Testis (tissue), 3 donors: ENCODE results near the gene CAMK2N1. TPM values are rescaled to one million over a fixed set of nuclear protein-coding genes. Genes with fewer than 3 reads are reported as not detected.

Experiments
- DNase-seq: peaks from one replicate; pipeline ENCODE4 v3.0.0-alpha.2; 2019
- H3K27ac ChIP-seq, 2 donors: fragments of 200-600 bp; sonication (generic); one replicate each; pipeline ENCODE4 v1.5.1; 2019
- H3K27me3 ChIP-seq: fragments of 200-600 bp; sonication (generic); one replicate; pipeline ENCODE4 v1.5.1; 2019
- H3K36me3 ChIP-seq: fragments of 200-600 bp; sonication (generic); one replicate; pipeline ENCODE4 v1.5.1; 2017; ENCODE audit warnings: low read depth; ENCODE audit errors: missing control alignments
- H3K4me1 ChIP-seq: fragments of 200-600 bp; sonication (generic); one replicate; pipeline ENCODE4 v1.5.1; 2019
- H3K4me3 ChIP-seq, 2 donors: fragments of 200-600 bp; sonication (generic); one replicate each; pipeline ENCODE4 v1.5.1; 2017 to 2019
- H3K9me3 ChIP-seq: fragments of 200-600 bp; sonication (generic); one replicate; pipeline ENCODE4 v1.5.1; 2017
- POLR2A ChIP-seq: fragments of 450-650 bp; IDR thresholded peaks from one replicate; pipeline ENCODE4 v1.6.1; 2017; ENCODE audit warnings: antibody characterized with exemption, mild to moderate bottlenecking, moderate library complexity
- whole genome bisulfite sequencing, 2 donors: methylation state at CpG; one replicate each; pipeline ENCODE4 v1.1.5; 2018; 5-methylcytosine and 5-hydroxymethylcytosine counted together
- intact Hi-C: fragments of 100-400 bp; cut with DNase I; formaldehyde crosslinking; loops from one replicate; pipeline ENCODE4 v1.15.1; 2023; ENCODE audit warnings: low total_unique reads
- polyA plus RNA-seq: library from polyadenylated mRNA; stranded (reverse); fragments of 350-450 nt; fragmentation: Illumina TruSeq; extraction: RNeasy Lipid Tissue Mini Kit (QIAGEN cat#74804); gene quantifications from one replicate; pipeline ENCODE4 v1.2.3, GENCODE V29; 2014; ENCODE audit warnings: low read depth, low replicate concordance; ENCODE audit not compliant: insufficient read depth
- total RNA-seq, 2 donors: library from RNA; depleted of rRNA; stranded (reverse); fragments of >200 nt; gene quantifications; one replicate each; pipeline ENCODE4 v1.2.3, GENCODE V29; 2016
- TF ChIP-seq, protein P1 (sequence below), 3 experiments: fragments of 450-650 bp in 2 of 3; fragments of 200-600 bp in 1 of 3; sonication (generic) in 1 of 3; IDR thresholded peaks; one replicate each; pipeline ENCODE4 v1.5.1; 2016 to 2019; ENCODE audit warnings: antibody characterized with exemption in 3 of 3, mild to moderate bottlenecking in 2 of 3, moderate library complexity in 1 of 3

CAMK2N1 gene
- total and polyA plus RNA-seq, 3 donors from 2014 or later: 7.8 to 12.3 (median 9.5) TPM

DNA sequence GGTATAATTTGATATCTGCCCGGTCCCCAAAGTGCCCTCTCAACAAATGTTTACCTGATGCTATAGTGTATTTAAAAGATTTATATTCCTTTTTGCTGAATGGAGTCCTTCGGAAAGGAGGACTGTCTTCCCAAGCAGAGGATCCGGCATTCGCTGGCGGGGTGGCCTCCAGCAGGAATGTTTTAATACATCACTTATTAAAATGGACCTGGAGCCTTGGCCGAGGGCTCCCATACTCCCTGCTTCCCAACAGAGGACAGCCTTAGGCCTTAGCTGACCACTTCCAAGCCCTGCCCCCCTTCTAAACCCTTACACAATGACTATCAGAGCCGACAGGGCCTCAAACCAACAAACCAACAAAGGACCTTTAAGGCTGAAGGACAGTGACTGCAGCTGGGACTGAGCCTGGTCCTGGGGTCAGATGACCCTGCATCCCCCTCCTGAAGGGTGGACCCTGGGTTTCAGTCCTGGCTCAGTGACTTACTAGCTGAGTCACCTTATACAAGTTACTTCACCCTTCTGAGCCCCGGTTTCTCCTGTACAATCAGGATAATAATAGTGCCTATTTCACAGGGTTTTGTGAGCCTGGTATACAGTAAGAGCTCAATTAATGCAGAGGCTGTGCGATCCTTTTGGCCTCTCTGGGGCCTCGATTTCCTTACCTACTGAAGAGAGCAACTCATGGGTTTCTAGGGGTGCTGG is 5.6 kb downstream of the CAMK2N1 start:
- WGBS, 2 donors: 88 to 96% methylated on average over 10 of the region's 10 CpGs
- intact Hi-C loops: no loop called here
- DNase-seq: no peak

DNA sequence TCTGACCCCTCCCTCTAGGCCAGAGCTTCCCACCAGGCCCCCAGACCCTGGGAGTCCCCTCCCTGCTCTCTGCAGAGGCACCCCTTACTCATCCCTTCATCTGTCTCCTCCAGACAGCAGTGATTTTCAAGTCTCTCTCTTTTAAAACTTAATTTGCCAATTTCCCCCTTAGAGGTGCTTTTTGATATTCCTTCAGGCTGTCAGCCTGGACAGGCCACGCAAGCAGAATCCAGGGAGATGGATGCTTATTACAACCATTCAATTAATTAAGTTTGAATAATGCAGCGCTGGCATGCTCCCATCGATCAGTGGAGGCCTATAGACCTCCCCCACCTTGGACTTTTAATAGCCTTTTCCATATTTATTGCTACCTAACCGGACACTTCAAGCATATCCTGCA is 6.2 kb downstream of the CAMK2N1 start:
- no peak overlapping the region for H3K27ac ChIP-seq
- TF ChIP-seq POLR2A: no peak
- TF ChIP-seq, protein P1, sequence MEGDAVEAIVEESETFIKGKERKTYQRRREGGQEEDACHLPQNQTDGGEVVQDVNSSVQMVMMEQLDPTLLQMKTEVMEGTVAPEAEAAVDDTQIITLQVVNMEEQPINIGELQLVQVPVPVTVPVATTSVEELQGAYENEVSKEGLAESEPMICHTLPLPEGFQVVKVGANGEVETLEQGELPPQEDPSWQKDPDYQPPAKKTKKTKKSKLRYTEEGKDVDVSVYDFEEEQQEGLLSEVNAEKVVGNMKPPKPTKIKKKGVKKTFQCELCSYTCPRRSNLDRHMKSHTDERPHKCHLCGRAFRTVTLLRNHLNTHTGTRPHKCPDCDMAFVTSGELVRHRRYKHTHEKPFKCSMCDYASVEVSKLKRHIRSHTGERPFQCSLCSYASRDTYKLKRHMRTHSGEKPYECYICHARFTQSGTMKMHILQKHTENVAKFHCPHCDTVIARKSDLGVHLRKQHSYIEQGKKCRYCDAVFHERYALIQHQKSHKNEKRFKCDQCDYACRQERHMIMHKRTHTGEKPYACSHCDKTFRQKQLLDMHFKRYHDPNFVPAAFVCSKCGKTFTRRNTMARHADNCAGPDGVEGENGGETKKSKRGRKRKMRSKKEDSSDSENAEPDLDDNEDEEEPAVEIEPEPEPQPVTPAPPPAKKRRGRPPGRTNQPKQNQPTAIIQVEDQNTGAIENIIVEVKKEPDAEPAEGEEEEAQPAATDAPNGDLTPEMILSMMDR (IDR thresholded peaks at IDR 0.05): no peak
- peaks cover 26% of the 10 kb centered on the region for H3K4me1 ChIP-seq
- no peaks in the 10 kb centered on the region for H3K9me3 ChIP-seq
- 85 to 86% methylated on average over 4 of the region's 4 CpGs for WGBS, 2 donors
- H3K27me3 ChIP-seq: no peaks in the 10 kb centered on the region
- no peaks in the 10 kb centered on the region for H3K36me3 ChIP-seq
- intact Hi-C loops: no loop called here
- no peak for DNase-seq
- no peak overlapping the region for H3K4me3 ChIP-seq

More for the DNA sequence above, 5.6 kb downstream of the CAMK2N1 start:
- H3K4me3 ChIP-seq: no peak overlapping the region
- no peak overlapping the region for H3K27ac ChIP-seq
- peaks cover 27% of the 10 kb centered on the region for H3K4me1 ChIP-seq
- H3K9me3 ChIP-seq: no peaks in the 10 kb centered on the region
- TF ChIP-seq POLR2A: no peak
- TF ChIP-seq, protein P1 (IDR thresholded peaks at IDR 0.05): no peak
- no peaks in the 10 kb centered on the region for H3K36me3 ChIP-seq
- H3K27me3 ChIP-seq: no peaks in the 10 kb centered on the region

DNA sequence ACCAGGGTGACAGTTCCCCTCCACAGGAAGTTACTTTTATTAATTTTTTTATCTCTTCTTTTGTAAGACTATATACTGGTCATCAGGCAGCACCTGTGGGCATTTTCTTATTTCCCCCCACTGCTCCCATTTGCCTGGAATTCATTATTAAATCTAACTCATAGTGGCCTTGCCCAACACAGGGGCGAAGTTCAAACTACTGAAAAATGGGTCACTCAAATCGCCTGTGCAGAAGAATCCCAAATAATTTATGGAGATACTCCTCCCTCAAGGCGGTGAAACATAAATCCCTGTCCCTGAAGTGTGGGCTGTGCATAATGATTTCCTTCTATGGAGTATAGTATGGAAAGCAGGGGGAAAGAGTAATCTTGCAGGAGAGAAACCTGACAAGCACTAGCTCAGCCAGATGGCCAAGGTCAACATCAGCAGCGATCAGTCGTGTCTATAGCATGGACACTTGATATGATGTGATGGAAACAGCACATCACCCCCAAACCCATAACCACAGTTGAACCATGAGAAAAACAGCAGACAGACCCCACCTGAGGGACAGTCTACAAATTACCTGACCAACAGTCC is 7.9 kb downstream of the CAMK2N1 start:
- Histone ChIP-seq H3K36me3 (no peaks in the 10 kb centered on the region), H3K27me3 (no peaks in the 10 kb centered on the region), H3K27ac (no peak overlapping the region), H3K4me3 (no peak overlapping the region), H3K9me3 (no peaks in the 10 kb centered on the region), H3K4me1 (peaks cover 26% of the 10 kb centered on the region)
- WGBS, 2 donors: 75 to 85% methylated on average over 5 of the region's 5 CpGs
- no peak for DNase-seq
- intact Hi-C loops: no loop called here
- TF ChIP-seq POLR2A: no peak
- TF ChIP-seq, protein P1 (IDR thresholded peaks at IDR 0.05): no peak

DNA sequence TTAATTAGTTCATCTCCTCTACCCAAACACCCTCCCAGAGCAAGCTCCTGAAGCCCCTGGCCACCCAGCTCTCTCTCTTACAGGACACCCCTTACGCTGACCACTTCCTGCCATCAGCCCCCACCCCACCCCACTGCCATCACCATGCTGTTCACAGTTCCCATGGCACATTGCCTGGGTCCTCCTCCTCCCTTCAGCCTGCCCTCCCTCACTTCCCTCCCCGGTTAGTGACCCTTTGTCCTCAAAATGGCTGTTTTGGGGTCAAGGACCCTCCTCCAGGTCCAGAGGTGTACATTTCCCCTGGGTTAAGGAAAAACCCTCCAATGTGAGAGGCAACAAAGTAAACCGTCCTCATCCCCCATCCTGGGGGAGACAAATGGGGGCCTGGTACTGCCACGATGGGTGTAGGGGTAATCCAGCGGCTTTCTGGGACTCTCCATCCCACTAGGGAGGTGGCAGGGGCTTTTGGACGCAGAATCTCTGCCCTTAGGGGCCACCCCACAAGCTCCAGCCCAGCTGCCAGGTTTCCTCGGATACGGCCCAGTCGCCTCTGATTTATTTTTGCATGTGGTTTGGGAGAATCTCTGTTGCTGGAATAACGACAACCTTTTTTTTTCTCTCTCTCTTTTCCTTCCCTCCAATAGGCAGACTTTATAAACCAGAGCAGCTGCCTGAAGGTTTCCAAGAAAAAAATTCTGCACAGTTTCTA is 8.5 kb downstream of the CAMK2N1 start:
- Histone ChIP-seq H3K4me1 (peaks cover 29% of the 10 kb centered on the region), H3K9me3 (no peaks in the 10 kb centered on the region), H3K4me3 (no peak overlapping the region), H3K27me3 (no peaks in the 10 kb centered on the region), H3K27ac (no peak overlapping the region), H3K36me3 (no peaks in the 10 kb centered on the region)
- WGBS, 2 donors: 54 to 60% methylated on average over 10 of the region's 10 CpGs
- DNase-seq: peak; percentile 38
- TF ChIP-seq, protein P1 (IDR thresholded peaks at IDR 0.05): no peak
- TF ChIP-seq POLR2A: no peak
- intact Hi-C loops: no loop called here
